NCI-H2029 treated with DMSO at 0.1 percent for 48 hours (cell line): ENCODE data around the gene C9.
"Not testable (repeated sequence)": the region's sequence is repeated elsewhere in the genome, so short reads cannot be mapped to it uniquely, and the experiment has no call there.

ENCODE experiments used
- DNase-seq: peaks from one replicate; lab custom pipeline; 2025; lab: John Stamatoyannopoulos, UW

C9 gene

DNA sequence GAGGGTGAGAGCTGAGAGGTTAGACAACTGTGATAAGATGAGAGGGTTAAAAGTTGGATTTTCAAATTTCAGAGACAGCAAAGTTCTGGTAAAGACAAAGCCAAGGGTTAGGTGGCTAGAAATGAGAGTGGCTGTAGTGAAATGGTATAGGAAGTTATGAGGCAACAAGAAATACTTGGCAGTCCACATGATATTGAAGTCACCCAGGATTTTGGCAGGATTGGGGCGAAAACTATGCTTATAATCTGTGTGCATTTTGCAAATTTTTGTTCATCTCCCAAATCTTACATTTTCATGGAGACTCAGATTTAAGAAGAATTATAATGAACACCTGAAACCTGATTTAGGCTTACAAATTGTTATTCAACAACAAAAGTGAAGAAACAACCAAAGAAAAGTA, 35.6 kb downstream of the C9 start:
- no peak for DNase-seq

DNA sequence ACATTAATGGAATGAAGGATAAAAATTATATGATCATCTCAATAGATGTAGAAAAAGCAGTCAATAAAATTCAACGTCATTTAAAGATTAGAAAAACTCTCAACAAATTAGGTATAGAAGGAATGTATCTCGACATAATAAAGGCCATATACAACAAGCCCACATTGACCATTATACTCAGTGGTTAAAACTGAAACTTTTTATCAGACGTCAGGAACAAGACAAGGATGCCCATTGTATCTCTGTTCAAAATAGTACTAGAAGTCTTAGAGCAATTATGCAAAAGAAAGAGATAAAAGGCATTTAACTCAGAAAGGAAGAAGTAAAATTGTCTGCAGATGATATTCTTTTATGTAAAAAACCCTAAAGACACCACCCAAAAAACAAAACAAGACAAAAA, 40.8 kb downstream of the C9 start:
- no peak for DNase-seq

DNA sequence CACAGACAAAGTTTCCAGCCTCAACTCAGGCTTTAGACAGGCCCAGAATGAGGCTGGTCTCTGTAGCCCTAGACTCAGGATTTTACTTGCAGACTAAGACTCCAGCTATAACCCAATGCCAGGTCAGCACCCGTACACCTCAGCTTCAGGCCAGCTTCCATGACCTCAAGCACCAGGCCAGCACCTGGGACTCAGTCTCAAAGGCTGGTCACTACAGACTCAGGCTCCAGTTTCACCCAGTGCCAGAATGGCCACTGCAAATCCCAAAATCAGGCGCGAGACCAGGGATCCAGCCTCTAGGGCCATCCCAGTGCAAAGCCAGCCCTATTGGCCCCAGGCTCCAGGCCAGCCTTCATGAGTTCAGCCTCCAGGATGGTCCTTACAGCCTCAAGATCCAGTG, 44.9 kb downstream of the C9 start:
- no peak for DNase-seq

DNA sequence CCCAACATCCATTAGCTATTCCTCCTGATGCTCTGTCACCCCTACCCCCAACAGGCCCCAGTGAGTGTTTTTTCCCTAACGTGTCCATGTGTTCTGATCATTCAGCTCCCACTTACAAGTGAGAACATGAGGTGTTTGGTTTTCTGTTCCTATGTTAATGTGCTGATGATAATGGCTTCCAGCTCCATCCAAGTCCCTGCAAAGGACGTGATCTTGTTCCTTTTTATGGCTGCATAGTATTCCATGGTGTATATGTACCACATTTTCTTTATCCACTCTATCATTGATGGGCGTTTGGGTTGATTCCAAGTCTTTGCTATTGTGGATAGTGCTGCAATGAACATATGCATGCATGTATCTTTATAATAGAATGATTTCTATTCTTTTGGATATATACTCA, 47.8 kb downstream of the C9 start:
- not testable (repeated sequence) for DNase-seq

DNA sequence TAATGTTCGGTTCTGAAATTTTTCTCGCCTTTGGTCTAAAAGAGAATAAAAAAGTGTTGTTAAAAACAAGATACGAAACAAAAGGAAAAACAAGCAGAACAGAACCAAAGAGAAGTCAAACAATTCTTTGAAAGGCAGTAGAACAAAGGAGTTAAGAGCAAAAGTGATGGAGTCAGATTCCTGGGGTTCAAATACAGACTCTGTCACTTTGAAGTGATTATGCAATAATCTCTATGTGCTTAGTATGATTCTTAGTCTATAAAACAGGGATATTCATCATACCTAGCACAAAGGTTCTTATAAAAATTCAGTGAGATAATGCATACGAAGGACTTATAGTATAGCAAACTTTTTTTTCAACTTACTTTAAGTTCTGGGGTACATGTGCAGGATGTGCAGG, 48.3 kb downstream of the C9 start:
- DNase-seq, result no peak

DNA sequence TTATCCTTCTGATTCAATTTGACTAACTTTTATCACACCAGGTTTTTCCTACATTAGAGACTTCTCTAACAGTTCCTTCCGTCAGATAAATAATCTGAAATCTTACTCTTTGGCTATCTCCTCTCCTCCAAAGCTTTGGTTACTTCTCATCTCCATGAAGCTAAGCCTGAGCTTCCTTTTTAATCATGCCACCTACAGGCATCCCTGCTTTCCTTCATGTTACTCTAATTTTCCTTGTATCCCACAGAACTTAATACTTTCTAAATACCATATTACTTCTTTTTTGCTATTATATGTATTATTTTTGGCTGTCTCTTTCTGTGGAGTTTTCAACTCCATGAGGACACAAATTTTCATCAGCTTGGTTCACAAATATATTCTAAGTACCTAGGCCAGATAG, 49.7 kb downstream of the C9 start:
- no peak for DNase-seq

DNA sequence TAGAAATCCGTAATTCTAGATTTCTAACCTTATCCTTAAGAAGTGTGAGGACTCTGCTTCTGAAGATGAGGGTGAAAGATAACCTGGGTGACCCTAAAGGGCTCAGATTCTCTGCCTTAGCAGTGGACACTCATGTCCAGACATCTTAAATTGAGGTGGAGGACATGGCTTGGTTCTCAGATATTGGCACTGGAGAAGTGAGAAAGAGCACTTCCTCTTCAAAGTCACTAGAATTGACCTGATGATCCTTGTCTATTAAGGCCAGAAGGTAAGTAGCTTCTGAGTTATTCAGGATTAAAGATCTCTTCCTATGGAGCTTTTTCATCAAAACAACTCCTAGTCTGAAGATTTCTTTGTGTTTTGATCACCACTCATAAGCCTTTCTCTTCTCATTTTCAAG, 54.8 kb downstream of the C9 start:
- DNase-seq, result no peak

DNA sequence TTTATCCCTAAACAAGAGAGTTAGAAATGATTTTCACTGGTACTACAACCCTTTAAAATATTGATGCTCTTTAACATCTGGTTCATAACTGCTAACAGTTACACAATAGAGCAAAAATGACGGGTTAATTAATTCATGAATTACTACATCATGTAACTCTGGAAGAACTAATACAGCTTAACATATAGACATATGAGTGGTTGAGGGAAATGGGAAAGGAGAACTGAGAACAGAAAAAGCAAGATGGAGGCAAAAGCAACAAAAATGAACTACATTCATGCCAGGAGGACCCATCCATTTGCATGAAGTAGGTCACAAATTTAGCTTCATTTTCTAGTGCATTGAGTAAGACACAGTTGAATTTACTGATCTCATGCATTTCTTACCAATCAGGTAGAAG, 61.8 kb downstream of the C9 start:
- no peak for DNase-seq

DNA sequence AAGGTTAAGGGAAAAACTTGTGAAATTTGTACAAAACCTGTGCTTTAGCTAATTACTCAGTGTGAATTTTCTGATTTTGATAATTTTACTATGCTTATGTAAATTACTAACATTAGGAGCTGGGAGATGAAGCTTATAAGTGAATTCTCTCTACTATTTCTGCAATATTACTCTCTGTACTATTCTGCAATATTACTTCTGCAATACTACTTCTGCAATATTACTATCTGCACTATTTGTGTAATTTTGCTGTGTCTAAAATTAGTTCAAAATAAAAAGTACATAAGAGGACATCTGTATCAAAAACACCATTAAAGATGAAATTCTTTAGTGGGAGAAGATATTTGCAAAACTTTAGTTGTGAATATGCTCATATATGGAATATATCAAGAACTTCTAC, 62.9 kb downstream of the C9 start:
- DNase-seq, result no peak

DNA sequence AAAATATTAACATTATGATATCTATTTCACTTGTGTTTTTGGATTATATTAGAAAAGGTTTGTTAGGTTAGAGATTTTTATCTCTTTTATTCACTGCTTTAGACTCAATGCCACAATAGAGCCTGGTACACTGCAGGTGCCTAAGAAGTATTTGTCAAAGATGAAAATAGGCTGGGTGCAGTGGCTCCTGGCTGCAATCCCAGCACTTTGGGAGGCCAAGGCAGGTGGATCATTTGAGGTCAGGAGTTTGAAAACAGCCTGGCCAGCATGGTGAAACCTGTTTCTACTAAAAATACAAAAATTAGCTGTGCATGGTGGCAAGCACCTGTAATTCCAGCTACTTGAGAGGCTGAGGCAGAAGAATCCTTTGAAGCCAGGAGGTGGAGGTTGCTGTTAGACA, 64.3 kb downstream of the C9 start:
- DNase-seq, result no peak

DNA sequence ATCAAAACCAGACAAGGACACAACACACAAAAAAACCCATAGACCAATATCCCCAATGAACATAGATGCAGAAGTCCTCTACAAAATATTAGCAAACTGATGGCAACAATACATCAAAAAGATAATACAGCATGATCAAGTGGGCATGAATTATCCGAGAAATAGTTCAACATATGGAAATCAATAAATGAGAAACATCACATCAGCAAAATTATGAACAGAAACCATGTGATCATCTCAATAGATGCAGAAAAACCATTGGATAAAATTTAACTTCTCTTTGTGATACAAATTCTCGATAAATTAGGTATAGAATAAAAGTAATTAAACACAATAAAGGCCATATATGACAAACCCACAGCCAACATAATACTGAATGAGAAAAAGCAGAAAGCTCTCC, 69.6 kb downstream of the C9 start:
- no peak for DNase-seq

DNA sequence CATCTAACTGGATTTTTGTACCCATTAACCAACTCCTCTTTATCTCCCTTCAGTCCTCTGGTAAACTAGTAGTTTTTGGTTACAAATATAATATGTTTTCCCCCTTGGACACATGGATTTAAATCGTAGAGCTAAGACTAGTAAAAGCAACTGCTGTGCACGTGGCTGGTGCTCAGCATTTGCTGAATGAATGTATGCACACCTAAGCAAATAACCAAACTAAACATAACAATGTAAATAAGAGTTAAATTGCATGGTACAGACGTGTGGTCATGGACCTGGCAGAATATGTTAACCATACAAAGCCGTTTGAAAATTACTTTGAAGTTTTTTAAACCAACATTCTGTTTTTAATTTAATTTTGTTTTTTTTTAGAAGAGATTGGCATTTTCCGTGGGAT, 79.7 kb downstream of the C9 start:
- peak; percentile 6 for DNase-seq

DNA sequence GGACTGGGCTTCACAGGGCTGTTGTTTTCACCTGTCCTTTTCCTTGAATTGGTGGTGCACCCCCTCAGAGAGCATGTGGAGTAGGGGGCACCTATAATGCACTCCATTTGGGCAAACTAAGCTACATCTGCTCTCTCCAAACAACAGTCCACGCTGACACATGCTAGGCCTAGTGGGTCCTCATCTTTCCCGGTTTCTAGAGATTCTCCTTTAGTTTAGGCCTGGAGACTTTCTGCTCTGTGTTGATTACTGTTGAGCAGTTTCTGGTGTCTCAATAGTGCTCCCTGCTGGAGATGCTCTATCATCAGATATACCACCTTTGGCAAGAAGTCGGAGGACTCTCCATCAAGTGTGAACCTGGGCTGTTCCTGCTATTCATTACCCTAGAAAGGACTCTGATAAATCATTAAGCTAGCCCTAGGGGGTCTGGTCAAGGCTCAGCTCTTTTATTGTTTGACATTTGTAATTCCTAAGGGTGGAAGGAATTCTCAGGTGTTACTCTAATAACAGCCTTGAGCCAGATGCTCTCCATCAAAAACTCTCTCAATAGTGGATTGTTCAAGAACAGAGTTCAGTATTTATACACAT, 81.0 kb downstream of the C9 start:
- no peak for DNase-seq

DNA sequence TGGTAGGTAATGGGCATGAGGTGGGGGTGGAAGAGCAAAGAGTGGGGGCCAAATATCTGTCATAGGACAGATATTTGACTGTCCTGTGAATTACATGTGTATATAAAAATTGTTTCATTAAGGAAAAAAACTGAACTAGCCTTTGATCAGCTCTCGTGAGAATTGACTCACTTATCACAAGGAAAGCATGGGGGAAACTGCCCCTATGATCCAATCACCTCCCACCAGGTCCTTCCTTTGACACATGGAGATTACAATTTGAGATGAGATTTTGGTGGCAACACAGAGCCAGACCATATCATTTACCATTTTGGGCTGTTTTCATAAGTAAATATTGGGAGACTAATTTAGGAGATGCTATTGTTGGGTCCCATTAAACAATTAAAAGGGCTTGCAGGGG, 81.7 kb downstream of the C9 start:
- no peak for DNase-seq

DNA sequence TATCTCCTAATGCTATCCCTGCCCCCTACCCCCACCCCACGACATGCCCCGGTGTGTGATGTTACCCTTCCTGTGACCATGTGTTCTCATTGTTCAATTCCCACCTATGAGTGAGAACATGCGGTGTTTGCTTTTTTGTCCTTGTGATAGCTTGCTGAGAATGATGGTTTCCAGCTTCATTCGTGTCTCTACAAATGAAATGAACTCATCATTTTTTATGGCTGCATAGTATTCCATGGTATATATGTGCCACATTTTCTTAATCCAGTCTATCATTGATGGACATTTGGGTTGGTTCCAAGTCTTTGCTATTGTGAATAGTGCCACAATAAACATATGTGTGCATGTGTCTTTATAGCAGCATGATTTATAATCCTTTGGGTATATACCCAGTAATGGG, 88.4 kb downstream of the C9 start:
- DNase-seq, result not testable (repeated sequence)

DNA sequence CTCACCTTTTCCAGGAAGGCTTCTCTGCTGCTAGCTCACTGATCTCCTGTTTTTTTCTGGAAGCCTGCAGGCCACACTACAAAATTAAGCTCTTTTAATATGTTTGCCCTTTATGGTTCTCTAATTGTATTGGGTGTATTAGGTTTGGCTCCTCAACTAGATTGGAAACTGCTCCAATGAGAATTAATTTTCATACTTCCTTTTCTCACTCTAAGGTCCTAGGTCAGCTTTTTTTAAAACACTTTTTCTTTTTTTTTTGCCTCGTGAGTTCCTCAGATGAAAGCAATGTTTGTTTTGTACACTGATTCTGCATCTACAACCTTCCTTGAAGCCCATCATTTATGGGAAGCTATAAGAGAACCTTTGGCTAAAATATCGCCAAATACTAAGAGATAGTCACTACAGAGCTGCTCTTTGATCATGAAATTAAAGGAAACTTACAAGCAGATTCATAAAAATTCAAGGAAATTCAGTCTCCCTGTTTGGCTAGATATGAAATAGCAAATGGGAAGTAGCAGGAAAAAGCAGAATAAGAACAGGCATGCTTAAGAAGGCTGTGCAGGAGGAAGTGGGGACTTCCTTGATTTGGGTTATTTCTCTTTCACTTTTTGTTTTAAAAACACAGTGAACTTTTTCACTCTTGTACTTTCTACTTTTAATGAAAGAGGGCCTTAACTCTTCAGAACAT, 89.8 kb downstream of the C9 start:
- no peak for DNase-seq

DNA sequence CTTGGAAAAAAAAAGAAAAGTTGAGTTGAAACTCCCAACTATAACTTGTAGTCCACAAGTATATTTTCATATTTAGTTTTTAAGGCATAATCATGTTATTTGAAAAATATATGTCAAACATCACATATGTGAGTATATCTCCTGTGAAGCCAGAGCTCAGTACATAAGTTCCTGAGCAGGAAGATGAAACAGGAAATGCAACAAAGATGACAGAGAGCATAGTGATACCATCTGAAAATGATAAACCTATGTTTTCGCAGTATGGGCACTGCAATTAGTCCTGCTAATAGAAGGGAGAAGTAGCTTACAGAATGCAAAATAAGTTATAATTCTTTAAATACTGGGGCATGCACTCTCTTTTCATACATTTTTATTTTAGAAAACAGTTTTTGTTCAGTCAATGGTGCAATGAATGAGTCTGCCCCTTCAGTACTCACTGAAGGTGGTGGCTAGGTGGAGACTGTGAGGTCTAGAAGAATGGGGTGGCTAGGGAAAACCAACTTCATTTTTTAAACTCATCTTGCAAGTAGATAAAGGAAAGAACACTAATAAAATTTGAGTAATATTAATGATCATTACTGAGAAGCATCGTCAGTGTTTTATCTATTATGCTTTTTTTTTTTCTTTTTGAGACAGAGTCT, 90.9 kb downstream of the C9 start:
- DNase-seq, result no peak

DNA sequence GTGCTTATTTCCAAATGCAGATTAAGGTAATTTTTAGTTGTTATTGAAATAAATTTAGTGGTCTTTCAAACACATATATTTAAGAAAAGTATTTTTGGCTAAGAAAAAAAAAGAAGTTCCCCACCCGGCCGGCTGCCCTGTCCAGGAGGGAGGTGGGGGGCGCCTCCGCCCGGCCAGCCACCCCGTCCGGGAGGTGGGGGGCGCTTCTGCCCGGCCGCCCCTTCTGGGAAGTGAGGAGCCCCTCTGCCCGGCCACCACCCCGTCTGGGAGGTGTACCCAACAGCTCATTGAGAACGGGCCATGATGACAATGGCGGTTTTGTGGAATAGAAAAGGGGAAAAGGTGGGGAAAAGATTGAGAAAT, 91.4 kb downstream of the C9 start:
- not testable (repeated sequence) for DNase-seq

DNA sequence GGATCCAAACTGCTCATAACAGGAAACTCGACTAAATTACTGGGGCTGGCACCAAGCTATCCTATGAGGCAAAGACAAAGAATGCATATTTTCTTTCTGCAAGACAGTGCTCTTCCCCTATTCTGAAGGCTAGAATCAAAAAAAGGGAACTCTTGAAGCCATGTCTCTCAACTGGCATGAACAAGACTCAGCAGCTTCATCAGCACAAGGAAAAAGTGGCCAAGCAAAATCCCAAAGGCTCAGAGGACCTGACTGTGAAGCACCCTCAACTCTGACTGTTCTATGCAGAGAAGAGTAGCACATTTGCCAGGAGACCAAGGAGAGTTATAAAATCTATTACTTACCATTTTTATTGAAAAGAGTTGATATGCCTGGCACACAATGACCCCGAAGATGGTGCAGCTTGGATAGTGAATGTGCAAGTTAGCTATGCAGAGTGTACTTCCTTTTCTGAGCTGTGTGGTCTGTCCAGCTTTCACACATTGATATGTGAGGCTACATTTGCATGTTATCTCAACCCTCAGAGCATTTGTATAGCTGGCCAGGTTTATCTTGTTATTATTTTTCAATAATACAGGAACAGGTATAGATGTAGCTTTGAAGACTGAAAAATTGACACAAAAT, 94.0 kb downstream of the C9 start:
- DNase-seq, result no peak

DNA sequence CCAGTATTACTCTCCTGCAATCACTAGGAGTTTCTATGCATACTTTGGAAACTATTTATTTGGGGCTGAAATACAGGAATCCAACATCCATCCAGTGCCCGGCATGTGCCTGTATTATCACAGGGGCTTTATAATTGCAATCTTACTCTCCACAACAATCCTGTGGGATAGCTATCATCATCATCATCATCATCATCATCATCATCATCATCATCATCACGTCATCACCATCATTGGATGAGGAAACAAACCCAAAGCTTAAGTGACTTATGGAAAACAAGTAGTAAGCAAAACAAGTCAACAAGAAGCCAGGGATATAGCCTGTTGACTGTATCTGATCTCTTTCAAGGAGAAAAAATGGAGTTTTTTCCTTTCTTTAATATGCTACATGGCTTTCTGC, 97.1 kb downstream of the C9 start:
- DNase-seq, result no peak

DNA sequence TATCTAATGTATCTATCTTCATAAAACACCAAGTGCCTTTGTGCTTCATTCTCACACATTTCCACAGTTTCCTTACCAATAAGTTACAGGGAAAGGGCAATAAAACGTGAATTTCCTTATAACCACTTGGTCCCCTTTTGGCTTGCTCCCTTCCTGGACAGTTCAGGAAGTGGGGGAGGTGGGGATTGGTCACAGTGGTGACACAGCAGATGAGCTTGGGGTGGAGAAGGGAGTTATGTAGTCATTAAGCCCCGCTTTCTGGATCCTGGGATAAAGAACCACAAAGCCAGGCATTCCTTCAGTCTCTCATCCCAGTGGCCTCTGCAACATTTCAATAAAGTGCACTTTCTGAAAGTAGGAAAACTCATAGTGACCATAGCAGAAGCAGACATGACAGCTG, 97.9 kb downstream of the C9 start:
- DNase-seq, result no peak

DNA sequence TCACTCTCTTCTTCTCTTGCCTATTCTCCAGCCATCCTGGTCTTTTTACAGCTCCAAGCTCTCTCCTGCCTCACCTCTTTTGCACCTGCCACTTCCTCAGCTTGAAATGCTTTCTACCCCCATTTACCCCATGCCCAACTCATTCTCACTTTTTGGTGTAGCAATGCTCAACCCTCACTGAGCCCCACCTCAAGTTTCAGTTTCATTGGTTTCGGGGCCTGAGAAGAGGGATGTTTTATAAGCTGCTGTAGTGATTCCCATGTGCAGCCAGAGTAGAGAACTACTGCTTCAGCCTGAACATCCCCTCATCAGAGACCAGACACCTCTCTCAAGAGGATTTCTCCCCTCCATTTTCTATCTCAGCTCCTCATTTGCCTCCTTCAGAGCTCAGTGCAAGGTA, 99.8 kb downstream of the C9 start:
- no peak for DNase-seq

DNA sequence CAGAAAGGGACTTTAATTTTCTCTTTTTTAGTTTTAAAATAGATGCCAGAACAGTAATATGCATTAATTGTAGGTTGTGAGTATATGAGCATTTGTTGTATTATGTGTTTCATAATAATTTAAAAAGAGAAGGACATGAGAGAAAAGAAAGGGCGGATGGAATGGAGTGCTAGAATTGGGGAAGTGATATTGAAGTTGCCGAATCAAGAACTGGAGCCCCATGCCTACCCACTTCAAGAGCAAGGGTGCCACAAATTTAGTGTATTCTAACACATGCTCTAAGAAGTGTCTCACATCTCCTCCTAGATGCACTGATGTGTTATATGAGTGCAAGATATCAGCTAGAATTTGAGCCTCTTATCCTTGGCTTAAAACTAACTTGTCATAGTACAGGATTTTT, 101.3 kb downstream of the C9 start:
- DNase-seq, result no peak

DNA sequence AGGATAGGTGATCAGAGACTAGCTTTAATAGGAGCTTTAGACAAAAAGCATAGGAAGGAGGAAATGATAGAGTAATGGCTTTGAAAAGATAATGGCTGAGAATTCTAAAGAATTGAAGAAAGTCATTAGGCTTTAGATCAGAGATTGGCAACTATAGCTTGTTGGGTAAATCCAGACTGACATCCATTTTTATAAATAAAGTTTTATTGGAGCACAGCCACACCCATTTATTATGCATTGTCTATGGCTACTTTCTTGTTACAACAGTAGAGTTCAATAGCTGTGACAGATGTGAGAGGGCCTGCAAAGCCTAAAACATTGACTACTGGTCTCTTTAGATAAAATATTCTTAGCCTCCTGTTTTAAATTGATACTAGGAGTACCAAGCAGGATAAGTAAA, 104.2 kb downstream of the C9 start:
- DNase-seq, result no peak
